AG04450 (cell line): Measurements from ENCODE around the gene NAPEPLD. TPM values are rescaled to one million over a fixed set of nuclear protein-coding genes. Genes with fewer than 3 reads are reported as not detected.

Source experiments
- CTCF ChIA-PET: fragments of 300-600, 350-600 bp; formaldehyde crosslinking; extraction: SDS; loops from one replicate; lab custom pipeline; 2022; ENCODE audit warnings: antibody characterized with exemption, inconsistent platforms; lab: Charles Lee
- POLR2A ChIA-PET: fragments of 350-600 bp; formaldehyde crosslinking; extraction: SDS; loops from one replicate; lab custom pipeline; 2021; ENCODE audit warnings: antibody characterized with exemption, inconsistent platforms; lab: Yijun Ruan, JAX
- DNase-seq: peaks from one replicate; pipeline ENCODE4 v3.0.0-alpha.2; 2011; ENCODE audit warnings: low read depth, low spot score
- H3K27ac ChIP-seq: one replicate; pipeline ENCODE4 v1.5.1; 2012; ENCODE audit warnings: low read depth, low read length, control low read depth
- H3K27me3 ChIP-seq: one replicate; pipeline ENCODE4 v1.6.0; 2012; ENCODE audit warnings: low read length; ENCODE audit not compliant: control insufficient read depth, insufficient read depth
- H3K4me3 ChIP-seq: 2 replicates; pipeline ENCODE4 v1.5.1; 2011; ENCODE audit warnings: mild to moderate bottlenecking, low read depth, low read length, control low read depth
- H3K9me3 ChIP-seq: 2 replicates; pipeline ENCODE4 v1.5.1; 2012; ENCODE audit warnings: low read length; ENCODE audit not compliant: control insufficient read depth, insufficient read depth
- polyA plus RNA-seq: library from polyadenylated mRNA; depleted of rRNA; stranded (reverse); fragments of >200 nt; gene quantifications from 2 replicates; pipeline ENCODE4 v1.2.3, GENCODE V29; 2011
- TF ChIP-seq, protein P1 (sequence below): IDR thresholded peaks from 2 replicates; pipeline ENCODE4 v1.5.1; 2011; ENCODE audit warnings: low read depth, low read length, control low read depth, inconsistent platforms

The NAPEPLD gene
- polyA plus RNA-seq, 1 experiment, result 8.9 TPM

DNA sequence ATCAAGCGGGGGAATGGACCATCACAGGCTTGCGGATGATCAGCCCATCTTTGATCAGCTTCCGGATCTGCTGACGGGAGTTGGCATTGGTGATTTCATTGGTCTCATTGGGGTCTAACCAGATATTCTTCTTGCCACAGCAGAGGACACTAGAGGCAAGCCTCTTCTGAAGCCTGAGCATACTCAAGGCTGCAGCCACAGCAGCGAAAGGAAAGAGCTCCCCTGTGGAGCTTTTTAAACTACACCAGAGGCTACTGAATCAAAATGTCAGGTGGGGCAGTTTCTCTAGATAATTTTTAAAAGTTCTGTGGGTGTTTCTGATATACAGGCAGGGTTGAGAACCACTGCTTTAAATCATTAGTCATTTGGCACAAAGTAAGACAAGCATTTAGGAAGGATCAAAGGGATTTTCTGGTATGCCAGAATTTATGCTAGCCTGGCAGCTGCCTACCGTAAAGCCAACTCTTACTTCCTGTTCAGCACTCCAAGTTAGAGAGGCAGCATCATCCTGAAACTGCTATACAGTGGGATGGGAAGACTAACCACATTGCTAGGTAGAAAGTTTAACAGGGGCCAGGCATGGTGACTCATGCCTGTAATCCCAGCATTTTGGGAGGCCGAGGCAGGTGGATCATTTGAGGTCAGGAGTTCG, 7.0 kb downstream of the NAPEPLD start:
- H3K4me3 ChIP-seq, result no peak overlapping the region
- H3K27me3 ChIP-seq, result no peaks in the 10 kb centered on the region
- no peak for DNase-seq
- H3K27ac ChIP-seq, result no peak overlapping the region
- no peaks in the 10 kb centered on the region for H3K9me3 ChIP-seq
- ChIA-PET POLR2A (no interaction called here), CTCF (no interaction called here)
- TF ChIP-seq, protein P1, sequence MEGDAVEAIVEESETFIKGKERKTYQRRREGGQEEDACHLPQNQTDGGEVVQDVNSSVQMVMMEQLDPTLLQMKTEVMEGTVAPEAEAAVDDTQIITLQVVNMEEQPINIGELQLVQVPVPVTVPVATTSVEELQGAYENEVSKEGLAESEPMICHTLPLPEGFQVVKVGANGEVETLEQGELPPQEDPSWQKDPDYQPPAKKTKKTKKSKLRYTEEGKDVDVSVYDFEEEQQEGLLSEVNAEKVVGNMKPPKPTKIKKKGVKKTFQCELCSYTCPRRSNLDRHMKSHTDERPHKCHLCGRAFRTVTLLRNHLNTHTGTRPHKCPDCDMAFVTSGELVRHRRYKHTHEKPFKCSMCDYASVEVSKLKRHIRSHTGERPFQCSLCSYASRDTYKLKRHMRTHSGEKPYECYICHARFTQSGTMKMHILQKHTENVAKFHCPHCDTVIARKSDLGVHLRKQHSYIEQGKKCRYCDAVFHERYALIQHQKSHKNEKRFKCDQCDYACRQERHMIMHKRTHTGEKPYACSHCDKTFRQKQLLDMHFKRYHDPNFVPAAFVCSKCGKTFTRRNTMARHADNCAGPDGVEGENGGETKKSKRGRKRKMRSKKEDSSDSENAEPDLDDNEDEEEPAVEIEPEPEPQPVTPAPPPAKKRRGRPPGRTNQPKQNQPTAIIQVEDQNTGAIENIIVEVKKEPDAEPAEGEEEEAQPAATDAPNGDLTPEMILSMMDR, result no peak

DNA sequence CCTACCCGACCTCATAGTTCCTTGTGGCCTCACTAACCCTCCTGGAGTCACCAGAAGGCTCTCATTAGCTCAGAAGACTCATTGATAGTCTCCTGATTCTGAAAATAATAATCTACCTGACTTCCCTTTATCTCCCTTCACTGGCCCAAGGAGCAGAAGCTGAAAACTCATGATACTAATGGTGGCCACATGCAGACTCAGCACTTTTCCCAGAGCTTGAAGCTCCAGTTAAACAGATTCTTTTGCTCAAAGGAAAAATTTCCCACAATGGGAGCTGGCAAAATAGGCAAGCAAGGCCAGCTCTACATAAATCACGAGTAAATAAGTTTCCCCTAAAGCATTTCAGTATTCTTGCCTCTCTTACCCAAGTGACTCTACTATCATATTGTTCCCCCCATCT, 8.2 kb downstream of the NAPEPLD start:
- TF ChIP-seq, protein P1, result no peak
- CTCF ChIA-PET, result interaction anchor here (0.6 to 1.3 kb wide), 2 partner anchors 65 to 74 kb away, joined by 3 to 4 read pairs; partner anchors contain the start of gene ARMC10
- Histone ChIP-seq H3K27me3 (no peaks in the 10 kb centered on the region), H3K9me3 (no peaks in the 10 kb centered on the region), H3K27ac (no peak overlapping the region), H3K4me3 (no peak overlapping the region)
- POLR2A ChIA-PET, result no interaction called here
- no peak for DNase-seq

DNA sequence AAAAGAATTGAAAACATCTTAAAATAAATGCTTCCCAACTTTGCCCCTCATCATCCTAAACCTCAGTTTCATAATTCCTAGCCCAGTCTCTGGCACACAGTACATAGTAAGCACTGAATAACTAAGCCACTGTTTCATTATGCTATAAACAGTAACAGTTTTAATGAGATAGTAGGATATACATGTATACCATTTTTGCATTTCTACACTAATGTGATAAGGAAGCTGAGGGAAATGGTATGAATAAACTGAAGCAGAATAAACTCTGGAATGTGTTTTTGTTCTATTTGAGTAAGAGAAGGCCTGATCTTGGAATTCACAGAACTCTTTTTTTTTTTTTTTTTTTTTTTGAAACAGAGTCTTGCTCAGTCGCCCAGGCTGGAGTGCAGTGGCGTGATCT, 8.8 kb downstream of the NAPEPLD start:
- TF ChIP-seq, protein P1, result no peak
- H3K4me3 ChIP-seq, result no peak overlapping the region
- POLR2A ChIA-PET, result no interaction called here
- no peak overlapping the region for H3K27ac ChIP-seq
- H3K9me3 ChIP-seq, result no peaks in the 10 kb centered on the region
- no peak for DNase-seq
- CTCF ChIA-PET, result interaction anchor here (1.3 kb wide), 1 partner anchor 64 kb away, joined by 4 read pairs; the partner anchor contains the start of gene ARMC10
- H3K27me3 ChIP-seq, result no peaks in the 10 kb centered on the region

- Histone ChIP-seq H3K27ac (no peak overlapping the region), H3K9me3 (no peaks in the 10 kb centered on the region), H3K27me3 (no peaks in the 10 kb centered on the region), H3K4me3 (no peak overlapping the region)
- ChIA-PET POLR2A (no interaction called here), CTCF (interaction anchor here (0.6 kb wide), 1 partner anchor 1991 kb away, joined by 3 read pairs; no protein-coding TSS in a partner anchor)
- TF ChIP-seq, protein P1, result no peak
- no peak for DNase-seq
Measured at GRCh38 chr7:103134836-103135554, 13.9 kb downstream of the NAPEPLD start.

DNA sequence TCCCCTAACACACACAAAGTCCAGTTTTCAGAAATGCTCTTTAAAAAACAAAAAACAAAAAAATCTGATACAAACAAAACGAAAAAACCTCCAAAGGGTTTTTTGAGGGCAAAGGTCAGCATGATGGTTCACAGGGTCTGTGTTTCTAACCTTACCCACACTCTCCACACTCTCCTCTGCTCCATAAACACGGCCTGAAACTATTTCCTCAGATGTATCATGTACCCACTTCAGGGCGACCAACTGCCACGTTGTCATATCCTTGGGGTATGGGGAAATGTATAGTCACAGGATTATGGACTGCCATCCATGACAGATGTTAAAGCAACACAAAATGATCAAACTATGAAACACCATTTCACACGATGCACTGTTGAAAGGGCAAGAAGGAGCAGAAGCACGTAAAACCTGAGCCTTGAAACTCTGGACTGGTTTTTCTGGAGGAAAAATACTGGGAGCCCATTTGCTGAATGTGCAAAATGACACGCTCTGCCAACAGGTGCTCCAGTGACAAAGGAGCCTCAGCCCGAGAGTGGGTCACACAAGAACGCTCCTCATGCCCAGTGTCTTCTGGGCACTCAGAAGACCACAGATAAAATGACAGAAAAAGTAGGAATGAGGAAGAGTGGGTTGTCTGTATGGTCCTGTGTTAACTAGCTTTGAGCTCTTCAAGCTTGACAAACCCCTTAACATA, 15.8 kb downstream of the NAPEPLD start:
- TF ChIP-seq, protein P1, result no peak
- H3K9me3 ChIP-seq, result no peaks in the 10 kb centered on the region
- ChIA-PET CTCF (interaction anchor here (0.6 kb wide), 1 partner anchor 54 kb away, joined by 3 read pairs; no protein-coding TSS in a partner anchor), POLR2A (no interaction called here)
- H3K4me3 ChIP-seq, result no peak overlapping the region
- no peaks in the 10 kb centered on the region for H3K27me3 ChIP-seq
- H3K27ac ChIP-seq, result no peak overlapping the region
- no peak for DNase-seq
